BE2C (cell line): ENCODE measurements around the gene NAGPA.
A peak's percentile ranks its signal among the peaks of the same experiment; 100 is the strongest.

Experiments
- DNase-seq: peaks from one replicate; pipeline ENCODE4 v3.0.0-alpha.2; 2020
- H3K27me3 ChIP-seq: fragments of 250-450 bp; sonication (Bioruptor Pico); 2 replicates; pipeline ENCODE4 v1.5.1; 2020; ENCODE audit warnings: mild to moderate bottlenecking
- H3K36me3 ChIP-seq: fragments of 250-450 bp; sonication (Bioruptor Pico); 2 replicates; pipeline ENCODE4 v1.5.1; 2020; ENCODE audit warnings: mild to moderate bottlenecking
- H3K4me1 ChIP-seq: fragments of 250-450 bp; sonication (Bioruptor Pico); 2 replicates; pipeline ENCODE4 v1.5.1; 2020
- H3K4me3 ChIP-seq: 2 replicates; pipeline ENCODE4 v1.5.1; 2011; ENCODE audit warnings: low read depth, low read length
- H3K9me3 ChIP-seq: fragments of 250-450 bp; sonication (Bioruptor Pico); 2 replicates; pipeline ENCODE4 v1.5.1; 2020
- CTCF ChIP-seq: IDR thresholded peaks from 2 replicates; pipeline ENCODE4 v1.5.1; 2012; ENCODE audit warnings: mild to moderate bottlenecking, low read depth, low read length

NAGPA gene

GRCh38 chr16:5026664-5027063 is 7.1 kb downstream of the NAGPA start:
- Histone ChIP-seq H3K36me3 (no peaks in the 10 kb centered on the region), H3K27me3 (peaks cover 15% of the 10 kb centered on the region), H3K4me1 (no peaks in the 10 kb centered on the region), H3K9me3 (no peaks in the 10 kb centered on the region), H3K4me3 (no peak overlapping the region)
- no peak for DNase-seq
- TF ChIP-seq CTCF = no peak

GRCh38 chr16:5025171-5025632 is 8.5 kb downstream of the NAGPA start:
- Histone ChIP-seq H3K9me3 (no peaks in the 10 kb centered on the region), H3K4me1 (no peaks in the 10 kb centered on the region), H3K4me3 (no peak overlapping the region), H3K27me3 (peaks cover 24% of the 10 kb centered on the region), H3K36me3 (no peaks in the 10 kb centered on the region)
- peak; percentile 69 for DNase-seq
- peak; percentile 67 for TF ChIP-seq CTCF

GRCh38 chr16:5024632-5025031 is 9.1 kb downstream of the NAGPA start:
- Histone ChIP-seq H3K9me3 (no peaks in the 10 kb centered on the region), H3K4me1 (no peaks in the 10 kb centered on the region), H3K27me3 (peaks cover 30% of the 10 kb centered on the region), H3K4me3 (no peak overlapping the region), H3K36me3 (no peaks in the 10 kb centered on the region)
- TF ChIP-seq CTCF = peak; percentile 33
- no peak for DNase-seq

GRCh38 chr16:5022521-5022920 is 11.2 kb downstream of the NAGPA start:
- no peak for DNase-seq
- no peaks in the 10 kb centered on the region for H3K36me3 ChIP-seq
- TF ChIP-seq CTCF = no peak
- H3K27me3 ChIP-seq = peaks cover 35% of the 10 kb centered on the region
- no peak overlapping the region for H3K4me3 ChIP-seq
- no peaks in the 10 kb centered on the region for H3K9me3 ChIP-seq
- H3K4me1 ChIP-seq = no peaks in the 10 kb centered on the region

- Histone ChIP-seq H3K9me3 (no peaks in the 10 kb centered on the region), H3K4me3 (no peak overlapping the region), H3K4me1 (no peaks in the 10 kb centered on the region), H3K36me3 (no peaks in the 10 kb centered on the region), H3K27me3 (peaks cover 35% of the 10 kb centered on the region)
- TF ChIP-seq CTCF = no peak
- DNase-seq = no peak
Measured at GRCh38 chr16:5020551-5020950, 13.2 kb downstream of the NAGPA start.

- Histone ChIP-seq H3K4me1 (no peaks in the 10 kb centered on the region), H3K36me3 (no peaks in the 10 kb centered on the region), H3K27me3 (peaks cover 35% of the 10 kb centered on the region), H3K4me3 (no peak overlapping the region), H3K9me3 (no peaks in the 10 kb centered on the region)
- no peak for DNase-seq
- no peak for TF ChIP-seq CTCF
Measured at GRCh38 chr16:5019775-5020174, 14.0 kb downstream of the NAGPA start.
